Measurements from ENCODE around the gene SMYD4. TPM values are rescaled to one million over a fixed set of nuclear protein-coding genes. Genes with fewer than 3 reads are reported as not detected.
"Not testable (repeated sequence)": the region's sequence is repeated elsewhere in the genome, so short reads cannot be mapped to it uniquely, and the experiment has no call there.

Gene SMYD4
- total RNA-seq, 1 donor from 2014 or later: 7.6 TPM

- Histone ChIP-seq H3K27ac (peak overlapping the region; percentile 20 to 29), H3K27me3 (no peaks in the 10 kb centered on the region), H3K4me3 (no peak overlapping the region), H3K9me3 (no peaks in the 10 kb centered on the region), H3K4me1 (no peaks in the 10 kb centered on the region), H3K36me3 (peaks cover 8 to 24% of the 10 kb centered on the region in 2 donors)
- TF ChIP-seq, protein P1, sequence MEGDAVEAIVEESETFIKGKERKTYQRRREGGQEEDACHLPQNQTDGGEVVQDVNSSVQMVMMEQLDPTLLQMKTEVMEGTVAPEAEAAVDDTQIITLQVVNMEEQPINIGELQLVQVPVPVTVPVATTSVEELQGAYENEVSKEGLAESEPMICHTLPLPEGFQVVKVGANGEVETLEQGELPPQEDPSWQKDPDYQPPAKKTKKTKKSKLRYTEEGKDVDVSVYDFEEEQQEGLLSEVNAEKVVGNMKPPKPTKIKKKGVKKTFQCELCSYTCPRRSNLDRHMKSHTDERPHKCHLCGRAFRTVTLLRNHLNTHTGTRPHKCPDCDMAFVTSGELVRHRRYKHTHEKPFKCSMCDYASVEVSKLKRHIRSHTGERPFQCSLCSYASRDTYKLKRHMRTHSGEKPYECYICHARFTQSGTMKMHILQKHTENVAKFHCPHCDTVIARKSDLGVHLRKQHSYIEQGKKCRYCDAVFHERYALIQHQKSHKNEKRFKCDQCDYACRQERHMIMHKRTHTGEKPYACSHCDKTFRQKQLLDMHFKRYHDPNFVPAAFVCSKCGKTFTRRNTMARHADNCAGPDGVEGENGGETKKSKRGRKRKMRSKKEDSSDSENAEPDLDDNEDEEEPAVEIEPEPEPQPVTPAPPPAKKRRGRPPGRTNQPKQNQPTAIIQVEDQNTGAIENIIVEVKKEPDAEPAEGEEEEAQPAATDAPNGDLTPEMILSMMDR (IDR thresholded peaks at IDR 0.05): no peak
- DNase-seq (ENCODE audit: low spot score in 2 of 2): no peak
- intact Hi-C loops (cut with DNase I): no loop called here
These were observed 56.0 kb downstream of the SMYD4 start for GRCh38 chr17:1773696-1774181.

DNA sequence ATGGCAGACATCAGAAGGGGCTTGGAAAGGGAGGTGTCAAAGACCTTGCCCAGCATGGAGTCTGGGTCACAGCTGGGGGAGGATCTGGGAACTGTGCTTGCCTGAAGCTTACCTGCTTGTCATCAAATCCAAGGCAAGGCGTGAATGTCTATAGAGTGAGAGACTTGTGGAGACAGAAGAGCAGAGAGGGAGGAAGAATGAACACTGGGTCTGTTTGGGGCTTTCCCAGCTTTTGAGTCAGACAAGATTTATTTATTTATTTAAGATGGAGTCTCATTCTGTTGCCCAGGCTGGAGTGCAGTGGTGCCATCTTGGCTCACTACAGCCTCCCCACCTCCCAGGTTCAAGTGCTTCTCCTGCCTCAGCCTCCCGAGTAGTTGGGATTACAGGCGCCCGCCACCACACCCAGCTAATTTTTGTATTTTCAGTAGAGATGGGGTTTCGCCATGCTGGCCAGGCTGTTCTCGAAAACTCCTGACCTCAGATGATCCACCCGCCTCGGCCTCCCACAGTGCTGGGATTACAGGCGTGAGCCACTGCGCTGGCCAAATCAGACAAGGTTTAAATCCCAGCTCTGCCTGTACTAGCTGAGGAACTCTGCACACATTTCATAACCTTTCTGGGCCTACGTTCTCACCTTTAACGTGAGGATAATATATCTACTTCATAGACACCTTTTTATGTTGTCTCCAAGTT, 56.6 kb downstream of the SMYD4 start:
- not testable (repeated sequence) for DNase-seq (ENCODE audit: low spot score in 2 of 2); H3K27ac ChIP-seq

GRCh38 chr17:1769822-1770477, 59.8 kb downstream of the SMYD4 start:
- no peak for DNase-seq (ENCODE audit: low spot score in 2 of 2)
- peaks cover 0 to under 1% of the 10 kb centered on the region in 2 donors for H3K36me3 ChIP-seq
- no peaks in the 10 kb centered on the region for H3K9me3 ChIP-seq
- no peaks in the 10 kb centered on the region for H3K4me1 ChIP-seq
- H3K27ac ChIP-seq: no peak overlapping the region
- no peaks in the 10 kb centered on the region for H3K27me3 ChIP-seq
- intact Hi-C loops (cut with DNase I): no loop called here
- no peak overlapping the region for H3K4me3 ChIP-seq
- TF ChIP-seq, protein P1 (IDR thresholded peaks at IDR 0.05): no peak

More for the DNA sequence above, 56.6 kb downstream of the SMYD4 start:
- H3K9me3 ChIP-seq; intact Hi-C loops (cut with DNase I); H3K27me3 ChIP-seq; H3K4me1 ChIP-seq; H3K4me3 ChIP-seq: not testable (repeated sequence)
- peaks cover 8 to 24% of the 10 kb centered on the region in 2 donors for H3K36me3 ChIP-seq

DNA sequence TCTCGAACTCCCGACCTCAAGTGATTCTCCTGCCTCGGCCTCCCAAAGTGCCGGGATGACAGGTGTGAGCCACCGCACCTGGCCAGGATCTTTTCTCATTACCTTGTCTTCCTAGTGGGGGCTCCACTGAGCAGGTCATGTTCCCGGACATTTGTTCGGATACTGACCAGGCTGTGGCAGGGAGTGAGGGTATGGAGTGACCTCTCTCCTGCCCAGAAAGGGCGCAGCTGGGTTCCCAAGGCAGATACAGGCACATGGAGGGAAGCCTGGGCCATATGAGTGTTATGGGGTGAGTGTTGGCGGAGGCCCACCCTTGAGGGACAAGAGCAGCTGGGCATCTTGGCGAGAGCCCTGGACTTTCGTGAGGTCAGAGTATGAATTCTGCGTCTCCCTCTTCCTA, 62.3 kb downstream of the SMYD4 start:
- intact Hi-C loops (cut with DNase I): no loop called here
- no peaks in the 10 kb centered on the region for H3K36me3 ChIP-seq
- no peaks in the 10 kb centered on the region for H3K9me3 ChIP-seq
- H3K27me3 ChIP-seq: no peaks in the 10 kb centered on the region
- no peaks in the 10 kb centered on the region for H3K4me1 ChIP-seq
- no peak for DNase-seq (ENCODE audit: low spot score in 2 of 2)
- H3K27ac ChIP-seq: no peak overlapping the region
- TF ChIP-seq, protein P1 (IDR thresholded peaks at IDR 0.05): no peak
- no peak overlapping the region for H3K4me3 ChIP-seq

DNA sequence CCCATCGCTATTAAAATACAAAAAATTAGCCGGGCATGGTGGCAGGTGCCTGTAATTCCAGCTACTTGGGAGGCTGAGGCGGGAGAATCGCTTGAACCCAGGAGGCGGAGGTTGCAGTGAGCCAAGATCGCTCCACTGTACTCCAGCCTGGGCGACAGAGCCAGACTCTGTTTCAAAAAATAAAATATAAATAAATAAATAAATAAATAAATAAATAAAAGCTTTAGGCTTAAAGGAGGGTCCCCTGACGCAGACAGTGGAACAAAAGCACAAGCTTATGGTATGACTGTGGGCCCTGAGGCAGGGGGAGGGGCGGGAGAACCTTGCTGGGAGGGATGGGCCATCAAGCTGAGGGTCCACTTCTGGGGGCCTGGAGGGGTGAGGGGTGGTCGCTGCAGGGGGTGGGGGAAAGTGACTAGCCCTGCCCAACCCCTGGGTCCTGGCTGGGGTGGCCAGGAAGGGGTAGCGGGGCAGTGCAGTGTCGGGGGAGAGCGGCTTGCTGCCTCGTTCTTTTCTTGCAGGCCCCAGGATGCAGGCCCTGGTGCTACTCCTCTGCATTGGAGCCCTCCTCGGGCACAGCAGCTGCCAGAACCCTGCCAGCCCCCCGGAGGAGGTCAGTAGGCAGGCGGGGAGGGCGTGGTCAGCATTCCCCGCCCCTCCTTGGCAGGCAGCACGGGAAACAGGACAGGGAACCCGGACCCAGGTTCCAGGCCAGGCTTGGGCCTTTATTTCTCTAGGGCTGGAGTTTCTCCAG, 63.1 kb downstream of the SMYD4 start:
- no peaks in the 10 kb centered on the region for H3K9me3 ChIP-seq
- H3K4me3 ChIP-seq: no peak overlapping the region
- H3K36me3 ChIP-seq: no peaks in the 10 kb centered on the region
- DNase-seq (ENCODE audit: low spot score in 2 of 2): no peak
- TF ChIP-seq, protein P1 (IDR thresholded peaks at IDR 0.05): no peak
- intact Hi-C loops (cut with DNase I): no loop called here
- H3K27ac ChIP-seq: no peak overlapping the region
- H3K4me1 ChIP-seq: no peaks in the 10 kb centered on the region
- no peaks in the 10 kb centered on the region for H3K27me3 ChIP-seq

DNA sequence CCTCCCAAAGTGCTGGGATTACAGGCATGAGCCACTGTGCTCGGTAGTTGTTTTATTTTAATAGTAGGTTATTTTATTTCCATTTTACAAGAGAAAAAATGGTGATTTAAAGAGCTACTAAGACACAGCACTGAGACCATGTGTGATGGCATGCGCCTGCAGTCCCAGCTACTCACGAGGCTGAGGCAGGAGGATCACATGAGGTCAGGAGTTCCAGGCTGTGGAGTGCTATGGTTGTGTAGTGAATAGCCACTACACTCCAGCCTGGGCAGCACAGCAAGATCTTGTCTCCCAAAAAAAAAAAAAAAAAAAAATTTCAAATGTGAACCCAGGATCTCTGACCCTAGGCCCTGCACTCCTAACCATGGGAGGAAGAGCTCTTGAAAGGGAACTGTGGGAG, 64.1 kb downstream of the SMYD4 start:
- no peaks in the 10 kb centered on the region for H3K4me1 ChIP-seq
- no peaks in the 10 kb centered on the region for H3K27me3 ChIP-seq
- no peaks in the 10 kb centered on the region for H3K36me3 ChIP-seq
- DNase-seq (ENCODE audit: low spot score in 2 of 2): no peak
- peak overlapping the region in 1 of 2 donors; percentile 11 for H3K27ac ChIP-seq
- no peaks in the 10 kb centered on the region for H3K9me3 ChIP-seq
- intact Hi-C loops (cut with DNase I): no loop called here
- no peak overlapping the region for H3K4me3 ChIP-seq
- TF ChIP-seq, protein P1 (IDR thresholded peaks at IDR 0.05): no peak

DNA sequence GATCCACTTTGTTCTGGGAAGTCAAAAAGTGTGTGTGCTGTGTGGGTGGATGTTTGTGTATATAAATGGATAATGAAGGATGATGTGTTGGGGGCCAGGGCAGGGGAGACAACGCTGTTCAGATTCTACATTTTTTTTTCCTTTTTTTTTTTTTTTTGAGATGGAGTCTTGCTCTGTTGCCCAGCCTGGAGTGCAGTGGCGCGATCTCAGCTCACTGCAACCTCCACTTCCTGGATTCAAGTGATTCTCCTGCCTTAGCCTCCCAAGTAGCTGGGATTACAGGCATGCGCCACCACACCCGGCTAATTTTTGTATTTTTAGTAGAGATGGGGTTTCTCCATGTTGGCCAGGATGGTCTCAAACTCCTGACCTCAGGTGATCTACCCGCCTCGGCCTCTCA, 65.0 kb downstream of the SMYD4 start:
- not testable (repeated sequence) for H3K4me3 ChIP-seq

More for the DNA sequence above, 65.0 kb downstream of the SMYD4 start:
- H3K36me3 ChIP-seq; H3K4me1 ChIP-seq; H3K9me3 ChIP-seq; DNase-seq (ENCODE audit: low spot score in 2 of 2); H3K27me3 ChIP-seq; intact Hi-C loops (cut with DNase I): not testable (repeated sequence)
- peak overlapping the region; percentile 59 to 69 for H3K27ac ChIP-seq

Data from ascending aorta (tissue), 2 donors.